Stimulated activated CD8-positive, alpha-beta memory T cell treated with anti-CD3 and anti-CD28 coated beads, Interleukin-4, amount 100 ng/mL, for 24 hours (primary cell): Measurements from ENCODE around the gene FHIP2A.
"Not testable (repeated sequence)": the region's sequence is repeated elsewhere in the genome, so short reads cannot be mapped to it uniquely, and the experiment has no call there.

ENCODE experiments used
- DNase-seq: peaks from one replicate; pipeline ENCODE4 v3.0.0-alpha.2; 2020; ENCODE audit warnings: low read depth

The FHIP2A gene, protein sequence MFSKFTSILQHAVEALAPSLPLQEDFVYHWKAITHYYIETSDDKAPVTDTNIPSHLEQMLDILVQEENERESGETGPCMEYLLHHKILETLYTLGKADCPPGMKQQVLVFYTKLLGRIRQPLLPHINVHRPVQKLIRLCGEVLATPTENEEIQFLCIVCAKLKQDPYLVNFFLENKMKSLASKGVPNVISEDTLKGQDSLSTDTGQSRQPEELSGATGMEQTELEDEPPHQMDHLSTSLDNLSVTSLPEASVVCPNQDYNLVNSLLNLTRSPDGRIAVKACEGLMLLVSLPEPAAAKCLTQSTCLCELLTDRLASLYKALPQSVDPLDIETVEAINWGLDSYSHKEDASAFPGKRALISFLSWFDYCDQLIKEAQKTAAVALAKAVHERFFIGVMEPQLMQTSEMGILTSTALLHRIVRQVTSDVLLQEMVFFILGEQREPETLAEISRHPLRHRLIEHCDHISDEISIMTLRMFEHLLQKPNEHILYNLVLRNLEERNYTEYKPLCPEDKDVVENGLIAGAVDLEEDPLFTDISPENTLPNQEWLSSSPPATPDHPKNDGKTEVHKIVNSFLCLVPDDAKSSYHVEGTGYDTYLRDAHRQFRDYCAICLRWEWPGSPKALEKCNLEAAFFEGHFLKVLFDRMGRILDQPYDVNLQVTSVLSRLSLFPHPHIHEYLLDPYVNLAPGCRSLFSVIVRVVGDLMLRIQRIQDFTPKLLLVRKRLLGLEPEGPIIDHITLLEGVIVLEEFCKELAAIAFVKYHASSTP

DNA sequence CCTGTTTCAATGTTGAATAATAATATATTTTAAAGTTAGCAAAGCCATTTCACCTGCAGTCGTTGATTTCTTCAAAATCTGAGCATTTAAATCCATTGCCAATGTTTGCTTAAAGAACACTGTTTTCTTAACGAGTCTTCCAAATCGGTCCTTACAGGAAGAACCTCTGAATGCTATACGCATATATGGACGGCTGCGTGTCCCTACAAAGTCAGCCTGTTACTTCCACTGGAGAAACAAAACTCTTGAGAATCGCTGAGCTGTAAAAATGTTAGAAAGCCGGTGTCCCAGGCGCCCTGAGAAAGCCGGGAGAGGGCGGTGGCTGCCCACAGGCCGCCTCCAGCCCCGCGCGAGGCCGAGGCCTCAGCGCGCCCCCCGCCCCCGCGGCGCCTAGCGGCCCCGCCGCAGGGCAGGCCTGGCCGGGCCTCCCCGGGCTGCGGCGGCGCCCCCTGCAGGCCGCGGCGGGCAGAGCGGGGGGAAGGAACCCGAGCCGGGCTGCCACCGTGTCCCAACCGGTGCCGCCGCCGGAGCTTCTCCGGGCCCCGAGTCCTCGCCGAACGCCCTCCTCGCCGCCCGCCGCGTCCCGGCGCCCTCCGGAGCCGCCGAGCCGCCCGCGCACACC, at the start of gene FHIP2A:
Gene FHIP2A, plus strand, starts transcription at position 488 of the 622 bp plus-strand sequence. CDS start 299 bp downstream, outside the sequence.
- peak; percentile 78 for DNase-seq

DNA sequence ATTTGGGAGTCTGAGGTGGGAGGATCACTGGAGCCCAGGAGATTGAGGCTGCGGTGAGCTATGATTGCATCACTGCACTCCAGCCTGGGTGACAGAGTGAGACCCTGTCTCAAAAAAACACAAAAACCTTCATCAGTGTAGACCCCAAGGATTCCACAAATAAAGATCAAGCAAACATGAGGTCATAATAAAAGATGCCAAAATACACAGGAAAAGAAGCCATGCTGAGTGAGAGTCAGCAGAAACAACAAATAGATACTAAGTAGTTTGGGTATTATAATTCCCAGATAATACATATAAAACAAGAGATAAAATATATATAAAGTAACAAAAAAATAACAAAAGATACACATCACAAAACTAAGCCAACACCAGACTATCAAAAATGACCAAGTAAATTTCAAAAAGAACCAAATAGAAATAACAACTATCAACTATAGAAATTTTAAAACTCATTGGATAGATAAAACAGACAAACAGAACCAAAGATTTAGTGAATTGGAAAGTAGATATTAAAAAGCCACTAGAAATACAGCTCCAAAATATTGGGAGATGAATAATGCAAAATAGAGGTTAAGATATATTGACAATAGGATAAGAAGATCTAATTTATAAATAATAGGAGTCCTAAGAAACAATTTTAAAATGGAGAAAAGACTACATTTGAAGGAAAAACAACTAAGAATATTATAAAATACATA, 48.9 kb upstream of the FHIP2A start:
- DNase-seq, result no peak

DNA sequence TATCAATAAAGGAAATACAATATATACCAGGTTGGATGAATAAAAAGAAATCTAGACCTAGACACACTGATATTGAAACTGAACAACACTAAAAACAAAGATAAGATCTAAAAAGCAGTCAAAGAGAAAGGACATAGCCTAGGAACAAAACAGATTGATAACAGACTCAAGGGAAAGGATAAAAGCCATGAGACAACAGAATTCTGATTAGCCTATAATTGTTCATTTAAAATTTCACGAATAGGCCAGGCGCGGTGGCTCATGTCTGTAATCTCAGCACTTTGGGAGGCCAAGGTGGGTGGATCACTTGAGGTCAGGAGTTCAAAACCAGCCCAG, 48.4 kb upstream of the FHIP2A start:
- no peak for DNase-seq

DNA sequence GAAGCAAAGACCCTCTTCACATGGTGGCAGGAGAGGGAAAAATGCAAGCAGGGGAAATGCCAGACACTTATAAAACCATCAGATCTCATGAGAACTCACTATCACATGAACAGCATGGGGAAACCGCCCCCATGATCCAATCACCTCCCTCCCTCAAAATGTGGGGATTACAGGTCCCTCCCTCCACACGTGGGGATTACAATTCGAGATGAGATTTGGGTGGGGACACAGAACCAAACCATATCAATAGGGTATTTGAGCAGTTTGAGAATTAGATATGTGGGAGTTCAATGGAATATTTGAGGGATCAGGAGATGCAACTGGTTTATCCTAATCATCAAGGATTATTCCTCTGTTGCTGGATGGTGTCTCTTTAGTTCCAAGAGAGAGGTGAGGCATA, 46.5 kb upstream of the FHIP2A start:
- not testable (repeated sequence) for DNase-seq

DNA sequence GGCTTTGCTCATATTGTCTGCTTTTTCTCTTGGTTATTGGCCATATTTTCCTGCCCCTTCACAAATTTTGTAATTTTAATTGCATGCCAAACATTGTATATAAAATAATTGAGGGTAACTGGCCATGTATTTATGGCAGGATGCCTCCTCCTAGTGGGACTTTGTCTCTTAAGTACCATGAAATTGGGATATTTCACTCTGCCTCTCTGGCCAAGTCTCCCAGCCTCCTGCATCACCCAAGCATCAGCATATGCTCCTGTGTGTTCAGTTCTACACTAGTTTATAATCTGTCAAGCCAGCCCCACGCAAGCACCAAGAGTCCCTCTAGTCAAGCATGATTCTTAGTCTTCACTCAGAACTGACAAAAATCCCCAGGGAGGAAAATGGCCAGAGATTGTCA, 44.2 kb upstream of the FHIP2A start:
- DNase-seq, result no peak

DNA sequence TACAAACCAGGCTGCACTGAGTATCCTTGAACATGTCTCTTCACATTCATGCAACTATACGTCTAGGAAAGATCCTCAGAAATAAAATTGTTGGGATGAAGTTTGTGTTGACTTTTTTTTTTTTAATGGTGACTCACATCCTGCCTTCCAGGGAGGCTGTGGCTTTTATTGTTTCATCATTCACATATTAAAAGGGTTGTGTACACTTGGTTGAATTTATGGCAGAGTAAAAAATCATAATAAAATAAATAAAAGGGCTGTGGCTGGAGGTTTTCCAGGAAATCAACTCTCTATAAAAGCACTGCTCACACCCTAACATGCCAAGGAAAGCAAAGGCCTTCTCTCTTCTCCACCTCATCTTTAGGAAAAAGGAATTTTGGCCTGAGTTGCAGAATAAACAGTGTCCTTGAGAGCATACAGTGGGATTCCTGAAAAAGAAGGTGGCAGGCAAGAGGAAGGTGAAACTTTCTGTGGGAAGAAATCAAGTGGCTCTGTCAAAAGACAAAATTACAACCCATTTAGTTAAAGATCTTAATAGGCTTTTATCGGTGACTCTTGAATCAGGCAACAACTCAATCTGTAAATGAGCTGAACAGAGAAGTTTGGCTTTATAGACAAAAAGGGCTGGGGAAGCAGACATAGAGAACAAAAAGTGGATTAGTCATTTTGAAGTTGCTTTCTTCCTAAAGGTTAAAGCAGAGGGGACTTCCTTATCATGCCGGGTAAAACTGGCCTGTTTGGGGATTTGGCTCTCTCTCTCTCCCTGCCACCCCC, 41.6 kb upstream of the FHIP2A start:
- no peak for DNase-seq

DNA sequence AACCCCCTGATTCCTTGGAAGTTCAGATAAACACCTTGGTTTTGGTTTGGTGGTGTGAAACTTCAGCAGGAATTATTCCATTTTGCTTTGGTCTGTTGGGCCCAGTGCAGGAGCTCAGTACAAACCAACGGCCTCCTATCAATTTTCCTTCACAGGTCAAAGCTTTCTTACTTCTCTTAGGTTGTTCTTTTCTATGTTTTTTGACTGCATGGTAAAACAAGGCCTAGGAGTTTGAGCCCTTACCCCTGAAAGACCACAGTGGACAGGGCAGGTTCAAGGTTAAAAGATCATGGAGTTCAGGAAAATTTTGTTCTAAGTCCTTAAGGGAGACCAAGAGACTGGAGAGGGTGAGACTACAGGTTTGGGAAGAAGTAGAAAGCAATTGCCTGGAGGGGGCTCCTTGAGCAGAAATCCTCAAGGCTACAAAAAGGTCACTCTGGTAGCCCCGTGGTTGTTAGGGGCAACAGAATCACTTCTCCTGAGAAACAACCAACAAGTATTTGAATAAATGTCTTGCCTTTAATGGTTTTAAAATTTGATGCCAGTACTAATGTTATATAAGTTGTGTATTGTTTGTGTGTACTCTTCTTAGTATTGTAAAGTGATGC, 40.9 kb upstream of the FHIP2A start:
- no peak for DNase-seq

DNA sequence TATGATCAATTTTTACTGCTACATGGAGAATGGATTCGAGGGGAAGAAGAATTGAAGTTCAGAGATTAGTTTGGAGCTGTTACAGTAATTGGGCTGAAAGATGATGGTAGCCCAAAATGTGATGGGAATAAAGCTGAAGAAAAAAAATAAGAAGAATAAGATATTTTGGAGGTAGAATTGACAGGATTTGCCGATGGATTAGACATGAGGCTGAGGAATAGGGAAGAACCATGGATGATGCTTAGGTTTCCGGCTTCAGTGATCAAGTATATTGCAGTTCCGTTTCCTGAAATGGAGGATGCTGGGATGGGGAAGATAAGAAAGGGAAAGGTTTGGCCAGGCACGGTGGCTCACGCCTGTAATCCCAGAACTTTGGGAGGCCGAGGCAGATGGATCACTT, 38.9 kb upstream of the FHIP2A start:
- DNase-seq, result no peak

DNA sequence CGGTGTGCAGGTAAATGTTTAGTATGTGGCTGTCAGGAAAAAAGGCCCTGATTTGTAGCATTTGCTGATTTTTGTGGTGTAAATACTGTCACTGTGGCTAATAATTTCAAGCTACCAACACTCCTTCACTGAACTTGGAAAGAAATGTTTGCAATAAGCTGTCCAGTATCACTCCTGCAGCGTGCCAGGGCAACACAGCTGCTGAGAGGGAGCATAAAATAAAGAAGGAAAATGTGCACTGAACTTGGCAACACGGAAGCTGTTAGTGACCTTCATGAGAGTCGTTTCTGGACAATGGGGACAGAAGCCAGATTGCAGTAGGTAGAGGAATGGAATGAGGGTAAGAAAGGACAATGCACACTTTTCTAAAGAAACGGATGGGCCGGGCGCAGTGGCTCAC, 37.9 kb upstream of the FHIP2A start:
- DNase-seq, result no peak

DNA sequence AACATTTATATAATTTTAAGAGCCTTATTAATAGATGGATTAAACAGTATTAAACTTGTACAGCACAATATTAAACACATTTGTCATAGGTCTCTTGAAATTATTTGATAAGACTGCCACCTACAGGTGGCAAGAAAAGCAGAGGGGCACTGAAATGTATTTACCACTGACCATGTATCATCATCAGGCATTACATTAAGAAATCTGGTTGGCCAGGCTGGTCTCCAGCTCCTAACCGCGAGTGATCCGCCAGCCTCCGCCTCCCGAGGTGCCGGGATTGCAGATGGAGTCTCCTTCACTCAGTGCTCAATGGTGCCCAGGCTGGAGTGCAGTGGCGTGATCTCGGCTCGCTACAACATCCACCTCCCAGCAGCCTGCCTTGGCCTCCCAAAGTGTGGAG, 35.1 kb upstream of the FHIP2A start:
- not testable (repeated sequence) for DNase-seq

DNA sequence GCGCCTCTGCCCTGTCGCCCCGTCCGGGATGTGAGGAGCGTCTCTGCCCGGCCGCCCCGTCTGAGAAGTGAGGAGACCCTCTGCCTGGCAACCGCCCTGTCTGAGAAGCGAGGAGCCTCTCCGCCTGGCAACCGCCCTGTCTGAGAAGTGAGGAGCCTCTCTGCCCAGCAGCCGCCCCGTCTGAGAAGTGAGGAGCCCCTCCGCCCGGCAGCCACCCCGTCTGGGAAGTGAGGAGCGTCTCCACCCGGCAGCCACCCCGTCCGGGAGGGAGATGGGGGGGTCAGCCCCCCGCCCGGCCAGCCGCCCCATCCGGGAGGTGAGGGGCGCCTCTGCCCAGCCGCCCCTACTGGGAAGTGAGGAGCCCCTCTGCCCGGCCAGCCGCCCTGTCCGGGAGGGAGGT, 34.4 kb upstream of the FHIP2A start:
- not testable (repeated sequence) for DNase-seq

DNA sequence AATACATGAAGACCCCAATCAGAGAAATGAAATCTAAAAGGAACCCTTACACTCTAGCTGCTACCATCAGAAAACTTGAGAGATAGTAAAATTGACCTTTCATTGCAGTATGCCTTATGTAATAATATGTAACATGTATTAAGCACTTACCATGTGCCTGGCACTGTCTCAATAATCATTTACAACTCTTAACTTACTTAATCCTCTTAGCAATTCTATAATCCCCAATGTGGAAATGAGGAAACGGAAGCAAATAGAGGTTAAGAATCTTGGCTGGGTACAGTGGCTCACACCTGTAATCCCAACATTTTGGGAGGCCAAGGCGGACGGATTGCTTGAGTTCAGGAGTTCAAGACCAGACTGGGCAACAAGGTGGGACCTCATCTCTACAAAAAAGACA, 29.8 kb upstream of the FHIP2A start:
- DNase-seq, result no peak

DNA sequence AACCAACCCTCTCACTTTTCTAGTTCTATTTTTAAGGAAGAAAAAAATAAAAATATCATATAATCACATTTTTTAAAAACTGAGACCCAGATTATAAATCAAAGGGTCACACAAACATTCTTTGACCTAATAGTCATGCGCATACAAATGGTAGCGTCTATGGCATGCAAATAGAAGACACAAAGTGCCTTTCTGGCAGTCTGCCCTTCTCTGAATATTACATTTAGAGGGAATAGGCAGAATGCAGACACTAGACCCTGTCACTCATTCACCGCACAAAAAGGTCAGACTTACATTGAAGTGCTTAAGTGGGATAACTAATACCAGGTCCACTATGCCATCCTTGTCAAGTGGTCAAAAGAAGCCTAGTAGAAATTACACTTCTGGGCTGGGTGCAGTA, 26.5 kb upstream of the FHIP2A start:
- no peak for DNase-seq

DNA sequence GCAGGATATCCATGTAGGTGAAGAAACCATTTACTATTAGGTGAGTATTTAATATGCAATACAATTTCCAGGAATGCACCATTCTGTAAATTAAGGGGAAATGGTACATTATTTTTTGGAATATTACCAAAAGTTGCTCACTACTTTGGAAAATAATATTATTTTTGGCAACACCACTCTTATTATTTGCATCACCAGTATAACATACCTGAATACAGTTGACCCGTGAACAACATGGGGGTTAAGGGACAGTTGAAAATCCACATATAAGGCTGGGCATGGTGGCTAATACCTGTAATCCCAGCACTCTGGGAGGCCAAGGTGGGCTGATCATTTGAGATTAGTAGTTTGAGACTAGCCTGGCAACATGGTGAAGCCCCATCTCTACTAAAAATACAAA, 21.2 kb upstream of the FHIP2A start:
- DNase-seq, result no peak

DNA sequence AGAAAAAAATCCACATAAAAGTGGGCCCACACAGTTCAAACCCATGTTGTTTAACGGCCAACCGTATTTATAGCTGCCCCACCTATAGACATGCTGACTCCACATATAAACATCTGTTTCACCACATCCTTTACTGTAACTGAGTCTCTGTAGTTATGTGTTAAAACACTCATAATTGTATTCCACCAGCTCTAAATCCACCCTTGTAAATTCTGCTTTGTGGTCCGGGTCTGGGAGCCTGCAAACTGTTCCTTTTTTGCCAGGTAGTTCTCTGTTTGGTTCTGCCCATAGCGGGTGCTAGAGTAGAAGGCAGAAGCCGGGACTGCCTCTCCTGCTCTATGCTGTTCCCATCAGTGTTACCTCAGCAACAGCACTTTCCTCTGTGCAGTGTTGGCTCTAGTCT, 20.2 kb upstream of the FHIP2A start:
- DNase-seq, result no peak

DNA sequence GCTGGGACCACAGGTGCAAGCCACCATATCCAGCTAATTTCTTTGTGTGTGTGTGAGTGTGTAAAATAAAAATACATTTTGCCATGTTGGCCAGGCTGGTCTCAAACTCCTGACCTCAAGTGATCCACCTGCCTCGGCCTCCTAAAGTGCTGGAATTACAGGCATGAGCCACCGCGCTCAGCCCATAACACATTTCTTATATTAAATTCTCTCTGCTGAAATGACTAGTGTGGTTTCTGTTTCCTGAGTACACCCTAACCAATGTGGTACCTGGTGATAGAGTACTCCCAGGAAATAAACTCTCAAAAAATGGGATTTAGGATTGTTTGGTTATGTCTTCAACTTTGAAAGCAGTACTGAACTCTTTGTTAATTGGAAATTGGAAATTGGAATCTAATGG, 19.4 kb upstream of the FHIP2A start:
- no peak for DNase-seq

DNA sequence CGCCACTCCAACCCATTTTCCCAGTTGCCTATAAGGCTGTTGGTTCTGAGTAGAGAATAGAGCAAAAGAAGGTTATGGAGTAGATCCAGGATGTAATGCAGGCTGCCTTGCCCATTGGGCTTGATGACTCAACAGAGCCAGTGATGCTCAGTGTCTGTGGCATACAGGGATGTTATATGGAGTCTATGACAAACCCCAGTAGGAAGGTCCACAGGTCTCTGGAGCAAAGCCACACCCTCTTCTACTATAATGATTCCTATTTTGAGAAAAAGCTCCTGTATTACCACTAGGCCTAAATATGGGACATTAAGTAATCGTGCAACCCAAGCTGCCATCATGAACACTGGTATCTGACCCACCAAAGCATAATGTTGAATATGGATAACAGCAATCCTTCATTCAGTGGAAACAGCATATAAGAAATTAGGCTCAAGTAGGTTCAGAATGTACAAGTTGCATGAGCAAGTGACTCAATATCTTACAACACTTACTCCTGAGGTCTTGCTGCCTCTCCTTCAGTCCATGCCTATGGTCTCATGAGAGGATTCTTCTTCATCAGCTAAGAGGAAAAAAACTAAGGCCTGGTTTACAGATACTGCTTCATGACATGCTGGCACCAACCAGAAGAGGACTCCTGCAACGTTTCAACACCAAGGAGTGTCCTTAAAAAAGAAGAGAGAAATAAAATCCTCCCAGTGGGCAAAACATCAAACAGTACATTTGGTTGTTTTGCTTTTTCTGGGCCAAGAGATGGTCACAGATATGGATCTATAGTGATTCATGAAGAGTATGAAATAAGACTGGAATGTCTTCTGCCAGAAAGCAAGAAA, 14.8 kb upstream of the FHIP2A start:
- no peak for DNase-seq

DNA sequence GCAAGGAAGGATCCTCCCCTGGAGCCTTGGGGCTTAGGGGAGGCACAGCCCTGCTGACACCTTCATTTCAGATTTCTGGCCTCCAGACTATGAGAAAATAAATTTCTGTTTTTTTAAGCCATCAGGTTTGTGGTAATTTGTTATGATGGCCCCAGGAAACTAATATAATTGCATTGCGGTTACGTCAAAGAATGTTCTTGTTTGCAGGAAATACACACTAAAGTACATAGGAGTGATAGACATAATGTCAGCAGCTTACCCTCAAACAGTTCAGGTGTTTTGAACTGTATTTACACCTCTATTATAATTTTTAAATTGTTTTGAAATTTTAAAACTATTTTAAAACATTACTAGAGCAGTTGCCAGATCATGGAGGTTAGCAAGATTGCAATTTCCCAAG, 12.6 kb upstream of the FHIP2A start:
- no peak for DNase-seq

DNA sequence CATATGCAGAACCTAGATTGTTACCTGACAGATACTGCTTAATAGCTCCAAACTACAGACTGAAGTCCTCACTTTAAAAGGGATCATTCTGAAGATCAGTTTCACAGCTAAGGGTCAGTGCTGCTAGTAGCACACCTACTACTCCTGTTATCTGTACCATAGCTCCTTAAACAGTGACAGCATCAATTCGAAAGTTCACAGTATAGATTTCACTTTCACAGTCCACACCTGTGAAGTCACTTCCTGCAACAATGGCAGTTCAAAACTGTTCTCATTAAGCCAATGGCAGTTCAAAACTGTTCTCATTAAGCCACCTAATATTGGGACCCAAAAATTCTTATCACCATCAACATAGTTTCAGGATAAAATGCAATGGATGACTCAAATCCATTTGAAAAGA, 10.7 kb upstream of the FHIP2A start:
- no peak for DNase-seq

DNA sequence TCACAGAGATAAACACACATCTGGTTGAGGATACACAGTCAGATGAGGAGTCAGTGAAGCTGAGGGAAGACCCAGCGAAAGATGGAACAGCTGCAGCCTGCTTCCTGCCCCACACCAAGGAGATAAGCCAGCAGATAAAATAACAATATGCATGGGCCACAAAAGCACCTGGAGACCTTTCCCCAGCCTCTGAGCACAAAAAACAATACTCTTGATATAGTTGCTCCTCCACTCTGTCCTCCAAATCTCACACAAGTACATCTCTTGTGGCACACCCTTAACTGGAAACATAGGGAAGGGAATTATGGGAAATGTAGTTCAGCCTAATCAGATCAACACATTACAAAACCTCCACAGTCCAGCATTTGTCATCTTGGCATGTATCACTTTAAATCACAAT, 9.7 kb upstream of the FHIP2A start:
- no peak for DNase-seq
